Mucosa of rectum (tissue), 2 donors: Measurements from ENCODE around the gene AP4E1.
A peak's percentile ranks its signal among the peaks of the same experiment; 100 is the strongest.

Experiments used
- H3K27ac ChIP-seq, 2 donors: one replicate each; pipeline ENCODE4 v1.7.0; 2013; ENCODE audit warnings: inconsistent platforms in 2 of 2, low read depth in 2 of 2, low read length in 2 of 2
- H3K27me3 ChIP-seq, 2 donors: one replicate each; pipeline ENCODE4 v1.7.0; 2013; ENCODE audit warnings: low read length in 2 of 2; ENCODE audit not compliant: control insufficient read depth in 2 of 2, insufficient read depth in 2 of 2
- H3K36me3 ChIP-seq, 2 donors: one replicate each; pipeline ENCODE4 v1.7.0; 2013; ENCODE audit warnings: low read length in 2 of 2; ENCODE audit not compliant: control insufficient read depth in 2 of 2, insufficient read depth in 2 of 2
- H3K4me1 ChIP-seq, 2 donors: one replicate each; pipeline ENCODE4 v1.7.0; 2013; ENCODE audit warnings: low read length in 2 of 2, mild to moderate bottlenecking in 1 of 2; ENCODE audit not compliant: control insufficient read depth in 2 of 2, insufficient read depth in 2 of 2
- H3K4me3 ChIP-seq, 2 donors: one replicate each; pipeline ENCODE4 v1.7.0; 2013; ENCODE audit warnings: low read length in 2 of 2
- H3K9ac ChIP-seq, 2 donors: one replicate each; pipeline ENCODE4 v1.7.0; 2013; ENCODE audit warnings: low read length in 2 of 2, low read depth in 1 of 2, mild to moderate bottlenecking in 1 of 2
- H3K9me3 ChIP-seq, 2 donors: one replicate each; pipeline ENCODE4 v1.7.0; 2013; ENCODE audit warnings: low read length in 2 of 2; ENCODE audit not compliant: control insufficient read depth in 2 of 2
- donor health status: healthy.
- donor health status: Normal muscosa, but diverticular disease.

Gene AP4E1

GRCh38 chr15:50876260-50876988, 32.1 kb upstream of the AP4E1 start:
- H3K27me3 ChIP-seq = no peaks in the 10 kb centered on the region
- peaks cover 4 to 13% of the 10 kb centered on the region in 2 donors for H3K4me1 ChIP-seq
- peak overlapping the region; percentile 38 to 48 for H3K27ac ChIP-seq
- H3K9me3 ChIP-seq = no peaks in the 10 kb centered on the region
- H3K9ac ChIP-seq = peak overlapping the region in 1 of 2 donors; percentile 47
- H3K4me3 ChIP-seq = peak overlapping the region; percentile 49 to 71
- H3K36me3 ChIP-seq = no peaks in the 10 kb centered on the region

- no peaks in the 10 kb centered on the region for H3K36me3 ChIP-seq
- no peaks in the 10 kb centered on the region for H3K27me3 ChIP-seq
- no peaks in the 10 kb centered on the region for H3K9me3 ChIP-seq
- H3K4me3 ChIP-seq = peak overlapping the region; percentile 49 to 71
- H3K4me1 ChIP-seq = peaks cover 4 to 13% of the 10 kb centered on the region in 2 donors
- peak overlapping the region in 1 of 2 donors; percentile 47 for H3K9ac ChIP-seq
- peak overlapping the region in 1 of 2 donors; percentile 48 for H3K27ac ChIP-seq
Observed at GRCh38 chr15:50876989-50877360, 31.5 kb upstream of the AP4E1 start.

GRCh38 chr15:50879016-50879617, 29.4 kb upstream of the AP4E1 start:
- Histone ChIP-seq H3K27me3 (no peaks in the 10 kb centered on the region), H3K9ac (no peak overlapping the region), H3K27ac (no peak overlapping the region), H3K9me3 (no peaks in the 10 kb centered on the region), H3K36me3 (no peaks in the 10 kb centered on the region), H3K4me3 (no peak overlapping the region), H3K4me1 (peaks cover 4 to 9% of the 10 kb centered on the region in 2 donors)

- H3K9ac ChIP-seq = no peak overlapping the region
- no peaks in the 10 kb centered on the region for H3K9me3 ChIP-seq
- H3K4me3 ChIP-seq = no peak overlapping the region
- no peaks in the 10 kb centered on the region for H3K27me3 ChIP-seq
- H3K27ac ChIP-seq = no peak overlapping the region
- no peaks in the 10 kb centered on the region for H3K36me3 ChIP-seq
- H3K4me1 ChIP-seq = peaks cover 4 to 9% of the 10 kb centered on the region in 2 donors
Observed at GRCh38 chr15:50880206-50880605, 28.3 kb upstream of the AP4E1 start.

- Histone ChIP-seq H3K27ac (peak overlapping the region in 1 of 2 donors; percentile 23), H3K9me3 (no peaks in the 10 kb centered on the region), H3K36me3 (no peaks in the 10 kb centered on the region), H3K4me1 (peaks cover 4 to 9% of the 10 kb centered on the region in 2 donors), H3K9ac (no peak overlapping the region), H3K27me3 (no peaks in the 10 kb centered on the region), H3K4me3 (no peak overlapping the region)
Observed at GRCh38 chr15:50880651-50881114, 27.8 kb upstream of the AP4E1 start.

GRCh38 chr15:50881121-50882048, 27.1 kb upstream of the AP4E1 start:
- H3K9me3 ChIP-seq = no peaks in the 10 kb centered on the region
- no peak overlapping the region for H3K9ac ChIP-seq
- no peaks in the 10 kb centered on the region for H3K36me3 ChIP-seq
- H3K4me1 ChIP-seq = peaks cover 4 to 7% of the 10 kb centered on the region in 2 donors
- no peak overlapping the region for H3K4me3 ChIP-seq
- peak overlapping the region in 1 of 2 donors; percentile 23 for H3K27ac ChIP-seq
- H3K27me3 ChIP-seq = no peaks in the 10 kb centered on the region

- Histone ChIP-seq H3K9ac (no peak overlapping the region), H3K4me1 (peaks cover 0 to 3% of the 10 kb centered on the region in 2 donors), H3K27ac (no peak overlapping the region), H3K4me3 (no peak overlapping the region), H3K9me3 (no peaks in the 10 kb centered on the region), H3K27me3 (no peaks in the 10 kb centered on the region), H3K36me3 (no peaks in the 10 kb centered on the region)
Observed at GRCh38 chr15:50883903-50884302, 24.6 kb upstream of the AP4E1 start.

- Histone ChIP-seq H3K9me3 (no peaks in the 10 kb centered on the region), H3K4me1 (no peaks in the 10 kb centered on the region), H3K9ac (no peak overlapping the region), H3K27me3 (no peaks in the 10 kb centered on the region), H3K4me3 (no peak overlapping the region), H3K36me3 (no peaks in the 10 kb centered on the region), H3K27ac (no peak overlapping the region)
Observed at GRCh38 chr15:50884540-50884939, 23.9 kb upstream of the AP4E1 start.

- Histone ChIP-seq H3K4me1 (no peaks in the 10 kb centered on the region), H3K4me3 (no peak overlapping the region), H3K27me3 (no peaks in the 10 kb centered on the region), H3K36me3 (no peaks in the 10 kb centered on the region), H3K9me3 (no peaks in the 10 kb centered on the region), H3K9ac (no peak overlapping the region), H3K27ac (no peak overlapping the region)
Observed at GRCh38 chr15:50886139-50886467, 22.4 kb upstream of the AP4E1 start.
